Right ventricle myocardium superior (tissue), 1 donor: ENCODE data around the gene C16orf74. TPM values are rescaled to one million over a fixed set of nuclear protein-coding genes. Genes with fewer than 3 reads are reported as not detected.
A peak's percentile ranks its signal among the peaks of the same experiment; 100 is the strongest.

Source experiments
- ATAC-seq: fragments of 200-7000 bp; cut with Tn5 transposase; one replicate; pipeline ENCODE4 v1.9.1; 2020; ENCODE audit warnings: mild to moderate bottlenecking; ENCODE audit not compliant: poor library complexity
- DNase-seq: peaks from one replicate; pipeline ENCODE4 v3.0.0-alpha.2; 2020
- intact Hi-C: fragments of 100-400 bp; cut with DNase I; formaldehyde crosslinking; loops from one replicate; pipeline ENCODE4 v1.11.2; 2022
- long read RNA-seq: library from polyadenylated mRNA; unstranded; transcript quantifications from one replicate; pipeline ENCODE4 v2.0.0, GENCODE V29; 2021
- total RNA-seq: library from RNA; stranded (reverse); fragmentation: NEBNext Ultra II Directional; extraction: Animal tissue kit (Norgen Biotek cat#: 25700); gene quantifications from one replicate; pipeline ENCODE4 v1.2.1, GENCODE V29; 2021
- donor health status: DM: no; HTN: yes; CAD: no; lungs with severe emphysema.

The C16orf74 gene
- 2.3 TPM for total RNA-seq
- long read RNA-seq, partial matches to known transcripts = 0 of 3 reads
- long read RNA-seq, other reads (novel, unspliced or antisense) = 0 of 3 reads

- DNase-seq = peak; percentile 75
- peak; percentile 91 for ATAC-seq
- intact Hi-C loops = no loop called here
Observed at GRCh38 chr16:85750827-85751697, at the start of gene C16orf74. C16orf74 (minus strand) TSS chr16:85751096; CDS start chr16:85735217, 15,879 bp downstream.

DNA sequence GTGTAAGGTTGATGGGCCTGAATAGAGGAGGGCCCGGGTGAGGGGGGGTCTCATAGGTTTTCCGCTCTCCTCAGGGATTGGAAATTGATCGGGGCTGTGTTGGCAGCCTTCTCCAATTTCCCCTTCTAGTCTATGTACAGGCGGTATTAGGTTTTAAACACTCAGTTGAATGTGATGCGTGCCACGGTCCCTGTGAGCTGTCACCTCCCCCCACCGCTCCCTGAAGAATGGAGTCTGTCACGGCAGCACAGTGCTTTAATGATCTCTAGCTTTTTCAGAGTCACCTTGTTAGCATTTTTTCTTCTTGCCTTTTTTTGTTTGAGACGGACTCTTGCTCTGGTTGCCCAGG lies 49.4 kb upstream of the C16orf74 start:
- intact Hi-C loops = no loop called here
- DNase-seq = no peak
- peak; percentile 26 for ATAC-seq

GRCh38 chr16:85799497-85800320 lies 48.8 kb upstream of the C16orf74 start, which contains the start of the genes COX4I1 and EMC8:
COX4I1 (plus strand) TSS chr16:85799695; CDS start chr16:85801206, 1,511 bp downstream.
EMC8 (minus strand) TSS chr16:85799544; CDS start chr16:85799295, 249 bp downstream.
- intact Hi-C loops = no loop called here
- DNase-seq = peak; percentile 98
- peak; percentile 99 for ATAC-seq

DNA sequence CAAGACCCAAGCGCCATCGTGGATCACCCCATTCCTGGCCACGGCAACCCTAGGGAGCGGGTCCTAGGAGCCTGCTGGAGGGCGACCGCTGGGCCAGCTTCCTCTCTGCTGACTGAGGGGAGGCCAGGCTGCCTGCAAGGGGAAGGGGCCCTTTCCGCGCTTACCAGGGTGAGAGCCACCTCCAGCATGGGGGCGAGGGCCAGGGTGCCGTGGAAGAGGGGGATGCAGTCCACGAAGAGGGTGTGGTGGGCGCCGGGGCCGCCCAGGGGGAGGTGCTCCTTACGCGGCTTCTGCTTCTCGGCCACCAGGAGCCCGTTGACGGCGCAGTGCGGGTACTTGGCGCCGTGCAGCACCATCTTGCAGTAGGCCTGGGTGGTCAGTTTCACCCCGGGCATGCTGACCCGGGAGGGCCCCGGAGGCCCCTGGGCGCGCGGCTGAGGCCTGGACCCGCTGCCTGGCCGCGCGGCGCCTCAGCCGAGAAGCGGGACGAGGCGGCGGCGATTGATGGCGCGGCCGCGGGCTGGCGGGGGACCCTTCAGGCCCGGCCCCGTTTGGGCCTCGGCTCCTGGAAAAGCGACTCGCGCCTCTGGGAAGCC lies 48.1 kb upstream of the C16orf74 start:
- intact Hi-C loops = no loop called here
- DNase-seq = peak; percentile 54
- peak; percentile 26 for ATAC-seq

GRCh38 chr16:85798283-85798776 lies 47.4 kb upstream of the C16orf74 start:
- intact Hi-C loops = no loop called here
- DNase-seq = no peak
- ATAC-seq = no peak

DNA sequence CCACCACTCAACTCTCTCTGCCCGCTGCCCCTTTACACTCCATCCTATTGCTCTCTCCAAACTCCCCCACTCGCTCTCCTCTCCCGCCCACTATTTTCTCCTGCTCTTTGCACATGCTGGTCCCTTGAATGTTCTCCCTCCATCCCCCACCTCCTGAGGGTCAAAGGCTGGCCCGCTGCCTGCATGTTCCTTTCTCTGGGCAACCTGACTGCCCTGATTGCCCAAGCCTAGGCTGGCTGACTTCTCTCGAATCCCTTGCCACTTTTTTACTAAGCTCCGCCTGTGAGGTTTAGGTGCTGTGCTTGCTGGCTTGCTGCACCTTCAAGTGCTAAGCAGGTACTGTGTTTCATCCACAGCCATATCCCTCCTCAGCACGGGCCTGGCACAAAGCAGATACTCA lies 45.7 kb upstream of the C16orf74 start:
- intact Hi-C loops = no loop called here
- DNase-seq (no peak), ATAC-seq (no peak)

- no peak for DNase-seq
- ATAC-seq = no peak
- intact Hi-C loops = no loop called here
Observed at GRCh38 chr16:85796152-85796551, 45.3 kb upstream of the C16orf74 start.

GRCh38 chr16:85794696-85795095 lies 43.8 kb upstream of the C16orf74 start:
- ATAC-seq = no peak
- intact Hi-C loops = no loop called here
- no peak for DNase-seq

GRCh38 chr16:85793662-85794298 lies 42.9 kb upstream of the C16orf74 start:
- ATAC-seq = no peak
- no peak for DNase-seq
- intact Hi-C loops = no loop called here

GRCh38 chr16:85789773-85790172 lies 38.9 kb upstream of the C16orf74 start:
- ATAC-seq (no peak), DNase-seq (no peak)
- intact Hi-C loops = no loop called here

DNA sequence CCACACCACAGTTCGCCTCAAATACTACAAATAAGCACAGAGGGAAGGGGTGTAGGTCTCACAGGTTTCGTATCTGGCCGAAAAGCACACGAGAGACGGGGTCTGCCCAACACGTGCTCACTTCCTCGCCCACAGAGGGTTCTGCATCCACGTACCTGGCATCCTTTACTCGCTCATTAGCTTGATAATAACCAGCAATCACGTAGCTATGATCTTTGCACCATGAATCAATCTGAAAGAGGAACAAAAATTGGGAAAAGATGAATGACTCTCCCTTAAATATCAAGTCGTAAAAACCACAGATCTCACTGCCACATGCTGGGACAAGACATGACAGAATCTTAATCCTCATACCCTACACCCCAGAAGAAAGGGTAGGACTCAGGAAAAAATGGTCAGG lies 37.9 kb upstream of the C16orf74 start:
- ATAC-seq (no peak), DNase-seq (no peak)
- intact Hi-C loops = no loop called here

DNA sequence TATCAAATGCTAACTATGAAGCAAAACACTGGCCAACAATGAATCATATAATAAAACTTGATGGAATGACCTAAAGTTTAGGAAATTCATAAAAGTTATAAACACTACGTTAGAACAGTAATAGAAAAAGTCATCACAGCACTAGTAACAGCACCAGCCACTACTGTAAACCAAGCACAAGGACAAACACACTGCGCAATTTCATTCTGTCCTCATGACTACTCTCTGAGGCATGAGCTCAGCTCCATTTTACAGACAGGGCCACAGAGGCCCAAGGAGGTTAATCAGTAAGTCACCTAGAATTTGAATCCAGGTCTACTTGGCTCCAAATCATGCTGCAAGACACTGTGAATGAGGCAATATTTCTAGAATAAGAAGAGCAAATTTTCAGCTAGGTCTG lies 35.0 kb upstream of the C16orf74 start:
- DNase-seq = no peak
- intact Hi-C loops = no loop called here
- no peak for ATAC-seq

GRCh38 chr16:85784813-85785212 lies 33.9 kb upstream of the C16orf74 start:
- intact Hi-C loops = no loop called here
- ATAC-seq = no peak
- no peak for DNase-seq

GRCh38 chr16:85783441-85783840 lies 32.5 kb upstream of the C16orf74 start:
- DNase-seq (no peak), ATAC-seq (no peak)
- intact Hi-C loops = no loop called here

- ATAC-seq (peak; percentile 10), DNase-seq (no peak)
- intact Hi-C loops = no loop called here
Observed at GRCh38 chr16:85782451-85782850, 31.6 kb upstream of the C16orf74 start.

GRCh38 chr16:85781695-85782370 lies 30.9 kb upstream of the C16orf74 start:
- ATAC-seq = peak; percentile 88
- intact Hi-C loops = no loop called here
- DNase-seq = peak; percentile 72

- no peak for ATAC-seq
- intact Hi-C loops = no loop called here
- DNase-seq = no peak
Observed at GRCh38 chr16:85781156-85781555, 30.3 kb upstream of the C16orf74 start.

DNA sequence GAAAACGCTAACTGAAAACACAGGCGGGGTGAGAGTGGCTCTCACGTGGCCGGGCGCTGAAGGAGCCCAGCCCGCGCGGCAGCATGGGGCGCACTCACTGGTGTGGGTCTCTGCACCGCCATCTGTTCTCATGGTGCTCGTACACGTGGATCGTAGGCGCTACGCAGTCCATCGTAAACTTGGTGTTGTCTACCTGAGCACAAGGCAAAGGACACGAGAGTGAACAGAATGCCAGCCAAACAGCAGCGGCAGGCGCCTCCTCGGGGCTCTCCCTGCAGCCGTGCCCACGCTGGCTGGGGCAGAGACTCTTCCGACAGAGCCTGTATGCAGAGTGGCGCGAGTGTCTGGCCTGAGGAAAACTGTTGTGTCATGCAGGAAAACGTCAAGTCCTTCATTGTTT lies 29.4 kb upstream of the C16orf74 start:
- intact Hi-C loops = no loop called here
- DNase-seq = no peak
- ATAC-seq = no peak
